OCI-LY1 (cell line): Measurements from ENCODE around the gene RALY.

Source experiments
- H2AFZ ChIP-seq: fragments of 200-600 bp; sonication (generic), shearing (Covaris generic); 2 replicates; pipeline ENCODE4 v1.6.0; 2014; ENCODE audit warnings: antibody characterized with exemption, mild to moderate bottlenecking, low read length
- H3F3A ChIP-seq: fragments of 200-600 bp; sonication (generic), shearing (Covaris generic); 2 replicates; pipeline ENCODE4 v1.6.0; 2014; ENCODE audit warnings: mild to moderate bottlenecking, antibody characterized with exemption, low read length, moderate library complexity; ENCODE audit not compliant: insufficient read depth
- H3K27ac ChIP-seq: fragments of 200-600 bp; sonication (generic); 2 replicates; pipeline ENCODE4 v1.5.1; 2014; ENCODE audit warnings: low read length, mixed run types, mild to moderate bottlenecking, low read depth; ENCODE audit not compliant: poor library complexity, severe bottlenecking
- H3K27me3 ChIP-seq: fragments of 200-600 bp; sonication (generic); 2 replicates; pipeline ENCODE4 v1.6.0; 2014; ENCODE audit warnings: antibody characterized with exemption, mild to moderate bottlenecking, low read length, moderate library complexity; ENCODE audit not compliant: insufficient read depth
- H3K36me3 ChIP-seq: fragments of 200-600 bp; sonication (generic); 2 replicates; pipeline ENCODE4 v1.6.1; 2014; ENCODE audit warnings: mild to moderate bottlenecking, antibody characterized with exemption, low read length, moderate library complexity, mixed read lengths; ENCODE audit not compliant: insufficient read depth
- H3K4me1 ChIP-seq: fragments of 200-600 bp; sonication (generic); 2 replicates; pipeline ENCODE4 v1.5.1; 2014; ENCODE audit warnings: mild to moderate bottlenecking, low read length, moderate library complexity; ENCODE audit not compliant: insufficient read depth, severe bottlenecking
- H3K4me2 ChIP-seq: fragments of 200-600 bp; sonication (generic), shearing (Covaris generic); 2 replicates; pipeline ENCODE4 v1.6.1; 2014; ENCODE audit warnings: low read length
- H3K4me3 ChIP-seq: fragments of 200-600 bp; sonication (generic); 2 replicates; pipeline ENCODE4 v1.5.1; 2014; ENCODE audit warnings: low read length, low read depth, mild to moderate bottlenecking, mixed read lengths; ENCODE audit not compliant: poor library complexity, severe bottlenecking
- H3K79me2 ChIP-seq: fragments of 200-600 bp; shearing (Covaris generic); 2 replicates; pipeline ENCODE4 v1.6.1; 2016; ENCODE audit warnings: mixed run types, low read length, mixed read lengths; ENCODE audit not compliant: insufficient read depth
- H3K9ac ChIP-seq: fragments of 200-600 bp; sonication (generic), shearing (Covaris generic); 2 replicates; pipeline ENCODE4 v1.6.1; 2014; ENCODE audit warnings: mild to moderate bottlenecking, low read length, mixed read lengths
- H3K9me2 ChIP-seq: fragments of 200-600 bp; sonication (generic), shearing (Covaris generic); 2 replicates; pipeline ENCODE4 v1.6.1; 2014; ENCODE audit warnings: low read depth, mild to moderate bottlenecking, low read length, mixed read lengths
- H3K9me3 ChIP-seq: fragments of 200-600 bp; shearing (Covaris generic); 2 replicates; pipeline ENCODE4 v1.6.1; 2014; ENCODE audit warnings: low read length, mixed read lengths
- H4K20me1 ChIP-seq: fragments of 200-600 bp; sonication (generic), shearing (Covaris generic); 2 replicates; pipeline ENCODE4 v1.6.0; 2016; ENCODE audit warnings: mild to moderate bottlenecking, low read length; ENCODE audit not compliant: insufficient read depth
- CTCF ChIP-seq: fragments of 200-600 bp; sonication (generic), shearing (Covaris generic); IDR thresholded peaks from 2 replicates; pipeline ENCODE4 v1.5.1; 2017; ENCODE audit warnings: mild to moderate bottlenecking, antibody characterized with exemption, low read length, moderate library complexity, mixed read lengths
- EZH2 ChIP-seq: fragments of 200-600 bp; sonication (generic), shearing (Covaris generic); IDR thresholded peaks from 2 replicates; pipeline ENCODE4 v1.8.0; 2017; ENCODE audit warnings: borderline replicate concordance, mixed run types, mild to moderate bottlenecking, antibody characterized with exemption, low read length, moderate library complexity, mixed read lengths

The RALY gene

GRCh38 chr20:34012330-34012729 is 18.6 kb downstream of the RALY start:
- no peaks in the 10 kb centered on the region for H3F3A ChIP-seq
- no peak overlapping the region for H3K4me2 ChIP-seq
- H4K20me1 ChIP-seq: peaks cover 5% of the 10 kb centered on the region; the same call in 1 of the 2 replicates
- no peaks in the 10 kb centered on the region for H3K27me3 ChIP-seq
- no peak overlapping the region for H3K27ac ChIP-seq
- no peak overlapping the region for H3K9ac ChIP-seq
- H2AFZ ChIP-seq: no peak overlapping the region
- H3K9me2 ChIP-seq: no peaks in the 10 kb centered on the region
- H3K4me1 ChIP-seq: peaks cover 21% of the 10 kb centered on the region
- no peak overlapping the region for H3K4me3 ChIP-seq
- TF ChIP-seq CTCF (no peak), EZH2 (no peak)
- H3K9me3 ChIP-seq: no peaks in the 10 kb centered on the region
- no peaks in the 10 kb centered on the region for H3K36me3 ChIP-seq
- peaks cover 96% of the 10 kb centered on the region for H3K79me2 ChIP-seq

DNA sequence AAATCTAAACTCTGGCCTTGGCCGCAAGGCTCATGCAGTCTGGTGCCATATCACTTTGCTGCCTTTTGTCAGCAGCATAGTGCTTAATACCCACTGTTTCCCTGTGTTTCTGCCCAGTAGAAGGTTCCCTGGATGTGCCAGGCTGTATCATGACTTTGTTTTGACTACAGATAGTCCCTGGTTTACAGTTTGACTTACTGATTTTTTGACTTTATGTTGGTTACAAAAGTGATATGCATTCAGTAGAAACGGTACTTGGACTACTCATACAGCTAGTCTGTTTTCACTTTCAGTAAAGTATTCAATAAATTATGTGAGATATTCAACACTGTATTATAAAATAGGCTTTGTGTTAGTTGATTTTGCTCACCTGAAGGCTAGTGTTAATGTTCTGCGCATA is 19.0 kb downstream of the RALY start:
- peaks cover 5% of the 10 kb centered on the region; the same call in 1 of the 2 replicates for H4K20me1 ChIP-seq
- no peak overlapping the region for H3K4me2 ChIP-seq
- H3K27me3 ChIP-seq: no peaks in the 10 kb centered on the region
- H3K9ac ChIP-seq: no peak overlapping the region
- no peaks in the 10 kb centered on the region; the same call in 1 of the 2 replicates for H3K36me3 ChIP-seq
- no peak overlapping the region for H3K4me3 ChIP-seq
- no peak overlapping the region for H3K27ac ChIP-seq
- TF ChIP-seq CTCF: no peak
- TF ChIP-seq EZH2: no peak
- H2AFZ ChIP-seq: no peak overlapping the region
- H3K79me2 ChIP-seq: peaks cover 98% of the 10 kb centered on the region
- no peaks in the 10 kb centered on the region for H3F3A ChIP-seq
- no peaks in the 10 kb centered on the region for H3K9me3 ChIP-seq
- peaks cover 21% of the 10 kb centered on the region for H3K4me1 ChIP-seq
- H3K9me2 ChIP-seq: no peaks in the 10 kb centered on the region

GRCh38 chr20:34013554-34013953 is 19.8 kb downstream of the RALY start:
- no peaks in the 10 kb centered on the region for H3K9me3 ChIP-seq
- H3F3A ChIP-seq: no peaks in the 10 kb centered on the region
- H3K4me3 ChIP-seq: no peak overlapping the region
- H4K20me1 ChIP-seq: peaks cover 5% of the 10 kb centered on the region; the same call in 1 of the 2 replicates
- H3K9me2 ChIP-seq: no peaks in the 10 kb centered on the region
- no peak overlapping the region for H3K27ac ChIP-seq
- H3K4me2 ChIP-seq: no peak overlapping the region
- H3K36me3 ChIP-seq: no peaks in the 10 kb centered on the region; the same call in 1 of the 2 replicates
- H3K4me1 ChIP-seq: peaks cover 21% of the 10 kb centered on the region
- H2AFZ ChIP-seq: no peak overlapping the region
- H3K9ac ChIP-seq: no peak overlapping the region
- no peak for TF ChIP-seq CTCF
- TF ChIP-seq EZH2: no peak
- peaks cover 97% of the 10 kb centered on the region for H3K79me2 ChIP-seq
- H3K27me3 ChIP-seq: no peaks in the 10 kb centered on the region
